T1000 (cell line): Measurements from ENCODE around the gene DENND5B.

Experiments
- DNase-seq: peaks from one replicate; lab custom pipeline; 2025; ENCODE audit warnings: mixed read lengths; lab: John Stamatoyannopoulos, UW

Gene DENND5B

GRCh38 chr12:31471823-31472222 is 119.1 kb downstream of the DENND5B start:
- DNase-seq, result no peak

DNA sequence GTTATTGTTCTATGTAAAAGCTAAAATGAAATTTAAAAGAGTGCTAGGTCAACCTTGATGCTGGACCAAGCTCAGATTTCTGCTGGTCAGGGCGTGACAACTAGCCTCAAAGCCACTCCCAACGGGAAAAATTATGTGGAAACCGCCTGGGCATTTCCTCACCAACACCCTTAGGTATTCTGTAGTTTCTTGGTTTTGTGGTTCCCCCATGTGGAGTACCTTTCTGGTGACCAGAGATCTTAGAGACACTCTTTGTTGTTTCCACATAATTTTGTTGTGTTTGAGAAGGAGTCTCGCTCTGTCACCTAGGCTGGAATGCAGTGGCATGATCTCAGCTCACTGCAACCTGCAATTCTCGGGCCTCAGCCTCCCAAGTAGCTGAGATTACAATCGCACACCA is 119.9 kb downstream of the DENND5B start:
- DNase-seq, result no peak

GRCh38 chr12:31470459-31470858 is 120.5 kb downstream of the DENND5B start:
- DNase-seq, result no peak

GRCh38 chr12:31466768-31467167 is 124.2 kb downstream of the DENND5B start:
- DNase-seq, result no peak

DNA sequence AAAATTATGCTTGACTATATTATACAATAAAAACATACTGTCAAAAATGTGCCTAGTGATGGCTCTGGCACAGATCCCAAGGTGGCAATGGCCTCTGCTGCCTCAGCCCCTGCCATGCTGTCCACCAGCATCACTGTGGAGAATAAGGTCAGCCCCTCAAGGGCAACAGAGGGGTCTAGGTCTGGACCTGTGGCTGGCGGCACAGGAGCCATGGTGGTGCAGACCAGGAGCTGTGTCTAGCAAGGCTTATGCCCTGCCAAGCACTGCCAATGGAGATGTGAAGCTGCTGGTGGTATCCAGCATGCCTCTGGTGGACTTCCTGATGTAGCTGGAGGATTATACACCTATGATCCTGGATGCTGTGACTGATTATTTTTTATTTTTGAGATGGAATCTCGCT is 125.9 kb downstream of the DENND5B start:
- DNase-seq, result no peak

DNA sequence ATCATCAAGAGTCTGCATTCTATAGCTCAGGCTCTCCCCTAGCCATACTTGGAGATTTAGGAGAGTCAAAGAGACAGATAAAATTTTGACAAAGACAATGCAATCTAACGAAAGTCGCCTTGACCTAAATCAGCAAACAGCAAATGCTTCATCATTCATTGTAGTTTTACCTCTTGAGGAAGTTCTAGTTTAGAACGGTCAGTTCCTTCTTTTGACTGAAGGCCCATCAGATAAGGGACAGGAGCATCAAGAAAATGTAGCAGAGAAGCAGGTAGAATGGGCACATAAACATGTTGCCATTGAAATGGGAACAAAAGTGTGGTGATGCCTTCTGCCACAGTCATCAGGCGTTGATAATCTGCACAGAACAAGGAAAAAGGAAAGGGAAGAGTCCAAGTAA is 130.9 kb downstream of the DENND5B start:
- no peak for DNase-seq

- no peak for DNase-seq
Measured at GRCh38 chr12:31456562-31456961, 134.4 kb downstream of the DENND5B start.

- DNase-seq, result no peak
Measured at GRCh38 chr12:31444736-31445135, 146.2 kb downstream of the DENND5B start.

- no peak for DNase-seq
Measured at GRCh38 chr12:31440586-31440985, 150.3 kb downstream of the DENND5B start.

- no peak for DNase-seq
Measured at GRCh38 chr12:31440134-31440533, 150.8 kb downstream of the DENND5B start.

GRCh38 chr12:31431721-31432240 is 159.2 kb downstream of the DENND5B start:
- DNase-seq, result no peak

GRCh38 chr12:31423405-31423804 is 167.5 kb downstream of the DENND5B start:
- no peak for DNase-seq

GRCh38 chr12:31412292-31412801 is 178.6 kb downstream of the DENND5B start:
- DNase-seq, result no peak

GRCh38 chr12:31408763-31409162 is 182.2 kb downstream of the DENND5B start:
- no peak for DNase-seq

DNA sequence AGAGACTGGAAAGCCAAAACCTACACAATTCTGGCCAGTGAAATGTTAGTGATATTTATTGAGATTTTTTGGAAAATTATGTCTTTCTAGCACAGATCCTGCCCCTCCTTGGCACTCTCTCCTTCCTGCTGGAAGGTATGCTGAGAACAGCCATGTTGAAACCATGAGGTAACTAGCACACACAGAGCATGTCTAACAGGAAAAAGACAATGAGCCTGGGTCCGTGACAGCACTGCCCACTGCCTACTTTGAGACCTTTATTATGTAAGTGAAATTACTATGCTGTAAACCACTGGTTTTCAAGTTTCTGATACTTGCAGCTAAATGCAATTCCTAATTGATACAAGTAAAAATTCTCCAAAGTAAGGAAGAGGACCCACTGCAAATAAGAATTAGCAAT is 183.4 kb downstream of the DENND5B start:
- DNase-seq, result no peak

GRCh38 chr12:31406345-31406744 is 184.6 kb downstream of the DENND5B start:
- no peak for DNase-seq

DNA sequence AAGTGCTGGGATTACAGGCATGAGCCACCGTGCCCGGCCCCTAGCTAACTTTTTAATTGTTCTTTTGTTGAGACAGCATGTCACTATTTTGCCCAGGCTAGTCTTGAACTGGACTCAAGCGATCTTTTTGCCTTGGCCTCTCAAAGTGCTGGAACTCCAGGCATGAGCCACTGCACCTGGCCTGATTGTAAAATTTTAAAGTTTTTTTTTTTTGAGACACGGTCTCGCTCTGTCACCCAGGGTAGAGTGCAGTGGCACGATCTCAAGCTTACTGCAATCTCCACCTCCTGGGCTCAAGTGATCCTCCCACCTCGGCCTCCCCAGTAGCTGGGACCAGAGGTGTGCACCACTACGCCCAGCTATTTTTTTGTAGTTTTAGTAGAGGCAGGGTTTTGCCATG is 185.9 kb downstream of the DENND5B start:
- no peak for DNase-seq

- DNase-seq, result peak; percentile 73
Measured at GRCh38 chr12:31403099-31403607, 187.8 kb downstream of the DENND5B start.

GRCh38 chr12:31393004-31393550 is 197.9 kb downstream of the DENND5B start:
- no peak for DNase-seq

GRCh38 chr12:31390991-31391390 is 199.9 kb downstream of the DENND5B start:
- no peak for DNase-seq

- DNase-seq, result no peak
Measured at GRCh38 chr12:31388713-31389112, 202.2 kb downstream of the DENND5B start.

- DNase-seq, result no peak
Measured at GRCh38 chr12:31387466-31387865, 203.5 kb downstream of the DENND5B start.

- no peak for DNase-seq
Measured at GRCh38 chr12:31387011-31387410, 203.9 kb downstream of the DENND5B start.

- DNase-seq, result no peak
Measured at GRCh38 chr12:31386364-31386777, 204.6 kb downstream of the DENND5B start.
